HepG2 (cell line): ENCODE results near the gene MMP28. TPM values are rescaled to one million over a fixed set of nuclear protein-coding genes. Genes with fewer than 3 reads are reported as not detected.

Experiments used
- GLI4 ChIP-seq: sonication (generic); formaldehyde crosslinking; IDR thresholded peaks from 2 replicates; pipeline ENCODE4 v1.5.1; 2020; ENCODE audit warnings: missing genetic modification reagents, mild to moderate bottlenecking, moderate library complexity, borderline replicate concordance
- KDM2A ChIP-seq: sonication (generic); formaldehyde crosslinking; IDR thresholded peaks from 2 replicates; pipeline ENCODE4 v1.4.0; 2020; ENCODE audit warnings: low read depth, missing genetic modification reagents, borderline replicate concordance
- POLR2A ChIP-seq, 2 experiments: IDR thresholded peaks; 2 replicates each; pipeline ENCODE4 v1.6.1; 2011; ENCODE audit warnings: low read depth in 2 of 2, low read length in 2 of 2, mild to moderate bottlenecking in 1 of 2, moderate library complexity in 1 of 2; ENCODE audit not compliant: insufficient read depth in 1 of 2
- TAF1 ChIP-seq: sonication (generic); formaldehyde crosslinking; IDR thresholded peaks from 2 replicates; pipeline ENCODE4 v1.4.0; 2020; ENCODE audit warnings: missing genetic modification reagents
- U2AF1 ChIP-seq: fragments of 200-400 bp; formaldehyde crosslinking; optimal IDR thresholded peaks from 2 replicates; pipeline ENCODE3; 2017; ENCODE audit warnings: mild to moderate bottlenecking, low read depth, low read length
- ZBTB38 ChIP-seq: sonication (generic); formaldehyde crosslinking; IDR thresholded peaks from 2 replicates; pipeline ENCODE4 v1.5.1; 2020; ENCODE audit warnings: mild to moderate bottlenecking, missing genetic modification reagents
- ZNF224 ChIP-seq: sonication (generic); formaldehyde crosslinking; IDR thresholded peaks from 2 replicates; pipeline ENCODE4 v1.5.0; 2020; ENCODE audit warnings: mild to moderate bottlenecking, missing genetic modification reagents
- ZNF460 ChIP-seq: sonication (generic); formaldehyde crosslinking; IDR thresholded peaks from 2 replicates; pipeline ENCODE4 v1.5.1; 2020; ENCODE audit warnings: missing genetic modification reagents, mild to moderate bottlenecking, borderline replicate concordance
- ZNF703 ChIP-seq: sonication (generic); formaldehyde crosslinking; IDR thresholded peaks from 2 replicates; pipeline ENCODE4 v1.5.1; 2020; ENCODE audit warnings: missing genetic modification reagents, mild to moderate bottlenecking, moderate library complexity, borderline replicate concordance
- polyA plus RNA-seq, 8 experiments: library from polyadenylated mRNA; depleted of rRNA in 3 of 8; stranded (reverse) in 7 of 8; unstranded in 1 of 8; fragments of >200 nt; fragmentation: Illumina TruSeq in 4 of 8; extraction: Trizol in 4 of 8; gene quantifications; 2 replicates each; pipeline versions ENCODE4 v1.2.1 to v1.2.3, GENCODE V29; 2011 to 2016; ENCODE audit warnings: low read depth in 4 of 8, missing spikeins in 1 of 8, mixed read lengths in 1 of 8; ENCODE audit not compliant: insufficient read depth in 1 of 8
- total RNA-seq, 5 experiments: library from RNA; depleted of rRNA; stranded (reverse); fragments of >200 nt; fragmentation: Illumina TruSeq; extraction: Trizol; gene quantifications; 2 replicates each; pipeline ENCODE4 v1.2.3, GENCODE V29; 2016; ENCODE audit warnings: low read depth in 1 of 5
- TF ChIP-seq, protein P1 (sequence below): sonication (generic); formaldehyde crosslinking; IDR thresholded peaks from one replicate; pipeline ENCODE4 v1.5.1; 2020; ENCODE audit warnings: mild to moderate bottlenecking, missing genetic modification reagents; ENCODE audit errors: not compliant biosample characterization
- TF ChIP-seq, protein P2 (sequence below): IDR thresholded peaks from 2 replicates; pipeline ENCODE4 v1.6.1; 2018; ENCODE audit warnings: missing genetic modification reagents
- TF ChIP-seq, protein P3 (sequence below): sonication (generic); formaldehyde crosslinking; conservative IDR thresholded peaks from 2 replicates; pipeline ENCODE4 v1.4.0; 2020; ENCODE audit warnings: missing genetic modification reagents
- TF ChIP-seq, protein P4 (sequence below): sonication (generic); formaldehyde crosslinking; IDR thresholded peaks from 2 replicates; pipeline ENCODE4 v1.5.1; 2020; ENCODE audit warnings: missing genetic modification reagents, mild to moderate bottlenecking, borderline replicate concordance

Gene MMP28
- total and polyA plus RNA-seq, 2 of the 13 experiments (the other 11 are each of a cell fraction or from before 2014, with no cell fraction given), result not detected

DNA sequence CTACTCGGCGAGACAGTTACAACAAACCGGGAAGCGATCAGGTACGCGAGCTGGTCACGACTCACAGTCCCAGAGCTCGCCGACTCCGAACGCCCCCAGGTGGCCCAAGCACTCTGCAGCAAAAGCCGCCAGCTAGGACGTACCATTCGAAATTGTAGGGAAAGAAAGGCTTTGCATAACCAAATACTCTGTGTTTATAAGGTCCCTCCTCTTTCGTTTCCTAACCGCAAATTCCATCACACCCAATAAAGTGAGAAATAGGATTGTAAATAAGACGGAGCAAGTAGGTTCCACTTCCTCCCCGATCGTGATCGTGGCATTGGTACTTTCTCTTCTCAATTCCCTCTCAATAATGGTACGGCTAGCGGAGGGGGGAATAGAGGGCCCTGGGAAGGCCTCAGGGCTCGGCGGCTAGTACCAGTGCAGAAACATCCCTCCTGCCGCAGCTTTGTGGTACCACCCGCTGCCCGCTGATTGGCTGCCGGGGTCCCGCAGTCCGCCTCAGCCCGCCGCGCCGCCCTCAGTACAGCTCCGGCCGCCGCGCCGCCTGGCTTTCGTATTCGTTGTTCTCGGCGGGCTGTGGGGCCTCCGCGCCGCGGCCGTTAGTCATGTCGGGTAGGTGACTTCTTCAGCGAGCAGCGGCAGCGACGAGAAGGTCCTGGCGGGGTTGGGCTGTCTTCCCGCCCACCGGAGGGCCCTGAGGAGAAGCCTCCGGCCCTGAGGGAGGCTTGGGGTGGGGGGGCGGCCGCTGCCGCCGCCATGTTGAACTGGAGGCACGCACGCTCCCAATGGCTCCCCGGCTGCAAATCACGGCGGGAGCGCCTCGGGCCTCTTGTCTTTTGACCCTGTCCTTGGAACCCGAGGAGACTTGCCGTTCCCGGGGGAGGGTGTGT, 13.8 kb upstream of the MMP28 start, which contains the start of gene TAF15 (continued):
- TF ChIP-seq, protein P1, sequence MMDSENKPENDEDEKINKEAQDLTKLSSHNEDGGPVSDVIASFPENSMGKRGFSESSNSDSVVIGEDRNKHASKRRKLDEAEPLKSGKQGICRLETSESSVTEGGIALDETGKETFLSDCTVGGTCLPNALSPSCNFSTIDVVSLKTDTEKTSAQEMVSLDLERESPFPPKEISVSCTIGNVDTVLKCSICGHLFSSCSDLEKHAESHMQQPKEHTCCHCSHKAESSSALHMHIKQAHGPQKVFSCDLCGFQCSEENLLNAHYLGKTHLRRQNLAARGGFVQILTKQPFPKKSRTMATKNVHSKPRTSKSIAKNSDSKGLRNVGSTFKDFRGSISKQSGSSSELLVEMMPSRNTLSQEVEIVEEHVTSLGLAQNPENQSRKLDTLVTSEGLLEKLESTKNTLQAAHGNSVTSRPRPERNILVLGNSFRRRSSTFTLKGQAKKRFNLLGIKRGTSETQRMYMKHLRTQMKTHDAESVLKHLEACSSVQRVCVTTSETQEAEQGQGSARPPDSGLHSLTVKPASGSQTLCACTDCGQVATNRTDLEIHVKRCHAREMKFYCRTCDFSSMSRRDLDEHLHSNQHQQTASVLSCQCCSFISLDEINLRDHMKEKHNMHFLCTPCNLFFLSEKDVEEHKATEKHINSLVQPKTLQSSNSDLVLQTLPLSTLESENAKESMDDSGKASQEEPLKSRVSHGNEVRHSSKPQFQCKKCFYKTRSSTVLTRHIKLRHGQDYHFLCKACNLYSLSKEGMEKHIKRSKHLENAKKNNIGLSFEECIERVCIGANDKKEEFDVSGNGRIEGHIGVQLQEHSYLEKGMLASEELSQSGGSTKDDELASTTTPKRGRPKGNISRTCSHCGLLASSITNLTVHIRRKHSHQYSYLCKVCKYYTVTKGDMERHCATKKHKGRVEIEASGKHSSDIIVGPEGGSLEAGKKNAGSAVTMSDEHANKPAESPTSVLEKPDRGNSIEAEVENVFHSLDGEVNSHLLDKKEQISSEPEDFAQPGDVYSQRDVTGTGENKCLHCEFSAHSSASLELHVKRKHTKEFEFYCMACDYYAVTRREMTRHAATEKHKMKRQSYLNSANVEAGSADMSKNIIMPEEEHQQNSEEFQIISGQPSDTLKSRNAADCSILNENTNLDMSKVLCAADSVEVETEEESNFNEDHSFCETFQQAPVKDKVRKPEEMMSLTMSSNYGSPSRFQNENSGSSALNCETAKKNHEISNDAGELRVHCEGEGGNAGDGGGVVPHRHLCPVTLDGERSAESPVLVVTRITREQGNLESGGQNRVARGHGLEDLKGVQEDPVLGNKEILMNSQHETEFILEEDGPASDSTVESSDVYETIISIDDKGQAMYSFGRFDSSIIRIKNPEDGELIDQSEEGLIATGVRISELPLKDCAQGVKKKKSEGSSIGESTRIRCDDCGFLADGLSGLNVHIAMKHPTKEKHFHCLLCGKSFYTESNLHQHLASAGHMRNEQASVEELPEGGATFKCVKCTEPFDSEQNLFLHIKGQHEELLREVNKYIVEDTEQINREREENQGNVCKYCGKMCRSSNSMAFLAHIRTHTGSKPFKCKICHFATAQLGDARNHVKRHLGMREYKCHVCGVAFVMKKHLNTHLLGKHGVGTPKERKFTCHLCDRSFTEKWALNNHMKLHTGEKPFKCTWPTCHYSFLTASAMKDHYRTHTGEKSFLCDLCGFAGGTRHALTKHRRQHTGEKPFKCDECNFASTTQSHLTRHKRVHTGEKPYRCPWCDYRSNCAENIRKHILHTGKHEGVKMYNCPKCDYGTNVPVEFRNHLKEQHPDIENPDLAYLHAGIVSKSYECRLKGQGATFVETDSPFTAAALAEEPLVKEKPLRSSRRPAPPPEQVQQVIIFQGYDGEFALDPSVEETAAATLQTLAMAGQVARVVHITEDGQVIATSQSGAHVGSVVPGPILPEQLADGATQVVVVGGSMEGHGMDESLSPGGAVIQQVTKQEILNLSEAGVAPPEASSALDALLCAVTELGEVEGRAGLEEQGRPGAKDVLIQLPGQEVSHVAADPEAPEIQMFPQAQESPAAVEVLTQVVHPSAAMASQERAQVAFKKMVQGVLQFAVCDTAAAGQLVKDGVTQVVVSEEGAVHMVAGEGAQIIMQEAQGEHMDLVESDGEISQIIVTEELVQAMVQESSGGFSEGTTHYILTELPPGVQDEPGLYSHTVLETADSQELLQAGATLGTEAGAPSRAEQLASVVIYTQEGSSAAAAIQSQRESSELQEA (CRISPR knock-in tag), result peak; percentile 84
- TF ChIP-seq GLI4 (CRISPR knock-in tag) (peak; percentile 98; the same call in 1 of the 2 replicates), POLR2A (IDR thresholded peaks at IDR 0.05; ENCODE audit: insufficient read depth in 1 of 2, low read depth in 2 of 2, low read length in 2 of 2) (peak; percentile 92 to 98), U2AF1 (peak; percentile 96), ZBTB38 (CRISPR knock-in tag) (peak; percentile 80), TAF1 (CRISPR knock-in tag) (peak; percentile 99), ZNF703 (CRISPR knock-in tag) (peak; percentile 82; the same call in 1 of the 2 replicates), ZNF460 (CRISPR knock-in tag) (no peak), ZNF224 (CRISPR knock-in tag) (peak; percentile 74; the same call in 1 of the 2 replicates), KDM2A (CRISPR knock-in tag) (peak; percentile 56; the same call in 1 of the 2 replicates)
- TF ChIP-seq, protein P2, sequence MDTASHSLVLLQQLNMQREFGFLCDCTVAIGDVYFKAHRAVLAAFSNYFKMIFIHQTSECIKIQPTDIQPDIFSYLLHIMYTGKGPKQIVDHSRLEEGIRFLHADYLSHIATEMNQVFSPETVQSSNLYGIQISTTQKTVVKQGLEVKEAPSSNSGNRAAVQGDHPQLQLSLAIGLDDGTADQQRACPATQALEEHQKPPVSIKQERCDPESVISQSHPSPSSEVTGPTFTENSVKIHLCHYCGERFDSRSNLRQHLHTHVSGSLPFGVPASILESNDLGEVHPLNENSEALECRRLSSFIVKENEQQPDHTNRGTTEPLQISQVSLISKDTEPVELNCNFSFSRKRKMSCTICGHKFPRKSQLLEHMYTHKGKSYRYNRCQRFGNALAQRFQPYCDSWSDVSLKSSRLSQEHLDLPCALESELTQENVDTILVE, result peak; percentile 67
- TF ChIP-seq, protein P3, sequence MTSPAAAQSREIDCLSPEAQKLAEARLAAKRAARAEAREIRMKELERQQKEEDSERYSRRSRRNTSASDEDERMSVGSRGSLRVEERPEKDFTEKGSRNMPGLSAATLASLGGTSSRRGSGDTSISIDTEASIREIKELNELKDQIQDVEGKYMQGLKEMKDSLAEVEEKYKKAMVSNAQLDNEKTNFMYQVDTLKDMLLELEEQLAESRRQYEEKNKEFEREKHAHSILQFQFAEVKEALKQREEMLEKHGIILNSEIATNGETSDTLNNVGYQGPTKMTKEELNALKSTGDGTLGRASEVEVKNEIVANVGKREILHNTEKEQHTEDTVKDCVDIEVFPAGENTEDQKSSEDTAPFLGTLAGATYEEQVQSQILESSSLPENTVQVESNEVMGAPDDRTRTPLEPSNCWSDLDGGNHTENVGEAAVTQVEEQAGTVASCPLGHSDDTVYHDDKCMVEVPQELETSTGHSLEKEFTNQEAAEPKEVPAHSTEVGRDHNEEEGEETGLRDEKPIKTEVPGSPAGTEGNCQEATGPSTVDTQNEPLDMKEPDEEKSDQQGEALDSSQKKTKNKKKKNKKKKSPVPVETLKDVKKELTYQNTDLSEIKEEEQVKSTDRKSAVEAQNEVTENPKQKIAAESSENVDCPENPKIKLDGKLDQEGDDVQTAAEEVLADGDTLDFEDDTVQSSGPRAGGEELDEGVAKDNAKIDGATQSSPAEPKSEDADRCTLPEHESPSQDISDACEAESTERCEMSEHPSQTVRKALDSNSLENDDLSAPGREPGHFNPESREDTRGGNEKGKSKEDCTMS (CRISPR knock-in tag), result no peak
- TF ChIP-seq, protein P4, sequence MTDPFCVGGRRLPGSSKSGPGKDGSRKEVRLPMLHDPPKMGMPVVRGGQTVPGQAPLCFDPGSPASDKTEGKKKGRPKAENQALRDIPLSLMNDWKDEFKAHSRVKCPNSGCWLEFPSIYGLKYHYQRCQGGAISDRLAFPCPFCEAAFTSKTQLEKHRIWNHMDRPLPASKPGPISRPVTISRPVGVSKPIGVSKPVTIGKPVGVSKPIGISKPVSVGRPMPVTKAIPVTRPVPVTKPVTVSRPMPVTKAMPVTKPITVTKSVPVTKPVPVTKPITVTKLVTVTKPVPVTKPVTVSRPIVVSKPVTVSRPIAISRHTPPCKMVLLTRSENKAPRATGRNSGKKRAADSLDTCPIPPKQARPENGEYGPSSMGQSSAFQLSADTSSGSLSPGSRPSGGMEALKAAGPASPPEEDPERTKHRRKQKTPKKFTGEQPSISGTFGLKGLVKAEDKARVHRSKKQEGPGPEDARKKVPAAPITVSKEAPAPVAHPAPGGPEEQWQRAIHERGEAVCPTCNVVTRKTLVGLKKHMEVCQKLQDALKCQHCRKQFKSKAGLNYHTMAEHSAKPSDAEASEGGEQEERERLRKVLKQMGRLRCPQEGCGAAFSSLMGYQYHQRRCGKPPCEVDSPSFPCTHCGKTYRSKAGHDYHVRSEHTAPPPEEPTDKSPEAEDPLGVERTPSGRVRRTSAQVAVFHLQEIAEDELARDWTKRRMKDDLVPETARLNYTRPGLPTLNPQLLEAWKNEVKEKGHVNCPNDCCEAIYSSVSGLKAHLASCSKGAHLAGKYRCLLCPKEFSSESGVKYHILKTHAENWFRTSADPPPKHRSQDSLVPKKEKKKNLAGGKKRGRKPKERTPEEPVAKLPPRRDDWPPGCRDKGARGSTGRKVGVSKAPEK (CRISPR knock-in tag), result no peak
